Astrocyte of the spinal cord (primary cell): ENCODE data around the gene PTPRN2.

Experiments used
- DNase-seq: peaks from one replicate; pipeline ENCODE4 v3.0.0; 2011; ENCODE audit warnings: low read depth, low spot score
- H3K4me3 ChIP-seq: 2 replicates; pipeline ENCODE4 v1.5.1; 2011; ENCODE audit warnings: low read depth, mild to moderate bottlenecking, low read length, moderate library complexity
- in situ Hi-C: cut with HindIII; loops from 2 replicates; pipeline ENCODE4 v1.10.0; 2017; ENCODE audit warnings: low sequenced_read_pairs
- TF ChIP-seq, protein P1 (sequence below): IDR thresholded peaks from 2 replicates; pipeline ENCODE4 v1.5.1; 2012; ENCODE audit warnings: low read depth, mild to moderate bottlenecking, low read length, inconsistent platforms

Gene PTPRN2

DNA sequence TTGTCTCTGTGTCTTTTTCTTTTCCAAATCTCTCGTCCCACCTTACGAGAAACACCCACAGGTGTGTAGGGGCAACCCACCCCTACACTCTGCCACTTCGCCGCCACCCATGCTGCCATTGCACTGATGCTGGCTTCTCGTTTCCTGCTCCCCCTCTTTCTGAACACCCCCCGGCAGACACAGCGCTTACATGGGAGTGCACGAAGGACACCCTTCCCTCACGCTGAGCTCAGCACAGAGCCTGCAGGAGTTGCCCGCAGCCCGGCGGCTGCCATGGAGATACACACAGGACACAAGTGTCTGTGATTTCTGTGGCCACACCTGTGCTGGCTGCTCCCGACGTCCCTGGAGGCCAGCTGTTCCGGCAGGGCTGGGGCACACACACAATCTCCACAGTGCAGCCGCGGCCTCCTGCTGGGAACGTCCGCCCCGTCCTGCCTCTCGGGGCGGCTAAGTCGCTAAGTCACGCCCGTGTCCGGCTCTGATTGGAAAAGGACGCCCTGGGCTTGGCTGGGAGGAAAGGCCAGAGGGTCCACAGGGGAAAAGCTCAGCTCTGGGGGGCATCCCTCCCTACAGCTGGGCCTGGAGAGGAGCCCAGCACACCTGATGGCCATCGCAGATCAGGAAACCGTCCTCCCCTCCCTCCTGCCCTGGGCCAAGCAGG, 349.8 kb downstream of the PTPRN2 start:
- TF ChIP-seq, protein P1, sequence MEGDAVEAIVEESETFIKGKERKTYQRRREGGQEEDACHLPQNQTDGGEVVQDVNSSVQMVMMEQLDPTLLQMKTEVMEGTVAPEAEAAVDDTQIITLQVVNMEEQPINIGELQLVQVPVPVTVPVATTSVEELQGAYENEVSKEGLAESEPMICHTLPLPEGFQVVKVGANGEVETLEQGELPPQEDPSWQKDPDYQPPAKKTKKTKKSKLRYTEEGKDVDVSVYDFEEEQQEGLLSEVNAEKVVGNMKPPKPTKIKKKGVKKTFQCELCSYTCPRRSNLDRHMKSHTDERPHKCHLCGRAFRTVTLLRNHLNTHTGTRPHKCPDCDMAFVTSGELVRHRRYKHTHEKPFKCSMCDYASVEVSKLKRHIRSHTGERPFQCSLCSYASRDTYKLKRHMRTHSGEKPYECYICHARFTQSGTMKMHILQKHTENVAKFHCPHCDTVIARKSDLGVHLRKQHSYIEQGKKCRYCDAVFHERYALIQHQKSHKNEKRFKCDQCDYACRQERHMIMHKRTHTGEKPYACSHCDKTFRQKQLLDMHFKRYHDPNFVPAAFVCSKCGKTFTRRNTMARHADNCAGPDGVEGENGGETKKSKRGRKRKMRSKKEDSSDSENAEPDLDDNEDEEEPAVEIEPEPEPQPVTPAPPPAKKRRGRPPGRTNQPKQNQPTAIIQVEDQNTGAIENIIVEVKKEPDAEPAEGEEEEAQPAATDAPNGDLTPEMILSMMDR, result no peak
- no peak for DNase-seq
- no peak overlapping the region for H3K4me3 ChIP-seq
- in situ Hi-C loops, result no loop called here

DNA sequence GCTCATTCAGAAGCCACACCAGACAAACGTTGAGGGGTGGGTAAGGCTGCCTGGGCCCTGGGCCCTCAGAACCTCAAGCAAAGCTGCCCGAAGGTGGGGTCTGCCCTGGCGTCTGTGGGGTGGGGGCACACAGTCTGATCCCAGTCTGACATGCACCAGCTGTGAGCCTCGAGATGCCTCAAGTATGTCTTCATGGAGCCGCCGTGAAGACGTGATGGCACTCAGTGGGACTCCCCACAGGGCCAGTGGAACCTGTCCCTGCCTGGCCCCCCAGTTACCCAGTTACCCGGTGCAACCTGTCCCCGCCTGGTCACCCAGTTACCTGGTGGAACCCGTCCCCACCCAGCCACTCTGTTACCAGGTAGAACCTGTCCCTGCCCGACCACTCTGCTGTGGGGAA, 351.2 kb downstream of the PTPRN2 start:
- no peak overlapping the region for H3K4me3 ChIP-seq
- TF ChIP-seq, protein P1, result no peak
- in situ Hi-C loops, result no loop called here
- no peak for DNase-seq

DNA sequence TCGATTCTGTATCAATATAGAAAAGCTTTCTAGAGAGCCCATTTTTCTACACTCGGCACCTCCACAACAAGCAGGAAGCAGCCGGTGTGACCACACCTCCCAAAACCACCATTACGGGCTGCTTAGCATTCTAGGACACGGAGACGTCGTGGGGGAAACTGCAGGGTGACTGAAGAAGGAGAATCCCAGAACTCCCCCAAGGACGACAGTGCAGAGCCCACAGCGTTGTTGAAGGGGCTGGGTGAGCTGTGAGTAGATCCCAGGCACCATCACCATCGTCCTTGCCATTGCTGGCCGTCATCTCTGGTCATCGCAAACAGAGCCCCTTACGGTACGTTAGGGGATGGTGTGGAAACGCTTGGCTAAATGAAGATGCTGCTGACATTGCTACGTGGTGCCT, 351.8 kb downstream of the PTPRN2 start:
- TF ChIP-seq, protein P1, result no peak
- in situ Hi-C loops, result no loop called here
- no peak overlapping the region for H3K4me3 ChIP-seq
- no peak for DNase-seq

DNA sequence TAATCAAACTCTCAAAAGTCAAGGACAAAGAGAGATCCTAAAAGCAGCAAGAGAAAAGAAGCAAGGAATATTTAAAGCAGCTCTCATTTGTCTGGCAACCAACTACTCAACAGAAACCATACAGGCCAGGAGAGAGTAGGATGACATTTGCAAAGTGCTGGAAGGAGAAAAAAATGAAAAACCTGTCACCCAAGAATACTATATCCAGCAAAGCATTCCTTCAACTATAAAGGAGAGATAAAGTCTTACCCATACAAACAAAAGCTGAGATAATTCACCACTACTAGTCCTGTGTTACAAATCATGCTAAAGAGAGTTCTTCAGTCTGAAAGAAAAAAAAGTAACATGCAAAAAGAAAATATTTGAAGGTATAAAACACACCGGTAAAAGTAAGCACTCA, 357.7 kb downstream of the PTPRN2 start:
- in situ Hi-C loops, result no loop called here
- no peak overlapping the region for H3K4me3 ChIP-seq
- no peak for DNase-seq
- TF ChIP-seq, protein P1, result no peak

DNA sequence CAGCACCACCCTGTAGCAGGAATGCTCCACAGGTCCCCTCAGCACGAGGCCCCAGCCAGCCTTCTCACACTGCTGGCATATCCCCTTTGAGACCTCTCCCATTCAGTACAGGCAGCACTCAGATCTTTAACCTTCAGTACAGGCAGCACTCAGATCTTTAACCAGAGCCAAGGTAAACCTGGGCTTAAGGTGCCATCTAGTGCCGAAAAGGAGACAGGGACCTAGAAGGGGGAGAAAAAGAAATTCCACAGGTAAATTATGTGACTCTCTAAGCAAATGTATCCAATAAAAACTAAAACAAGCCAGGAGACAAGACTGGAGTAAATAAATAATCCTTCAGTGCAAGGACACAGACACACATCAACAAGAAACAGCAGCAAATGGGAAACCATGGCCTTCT, 358.6 kb downstream of the PTPRN2 start:
- H3K4me3 ChIP-seq, result no peak overlapping the region
- in situ Hi-C loops, result no loop called here
- TF ChIP-seq, protein P1, result no peak
- DNase-seq, result no peak

DNA sequence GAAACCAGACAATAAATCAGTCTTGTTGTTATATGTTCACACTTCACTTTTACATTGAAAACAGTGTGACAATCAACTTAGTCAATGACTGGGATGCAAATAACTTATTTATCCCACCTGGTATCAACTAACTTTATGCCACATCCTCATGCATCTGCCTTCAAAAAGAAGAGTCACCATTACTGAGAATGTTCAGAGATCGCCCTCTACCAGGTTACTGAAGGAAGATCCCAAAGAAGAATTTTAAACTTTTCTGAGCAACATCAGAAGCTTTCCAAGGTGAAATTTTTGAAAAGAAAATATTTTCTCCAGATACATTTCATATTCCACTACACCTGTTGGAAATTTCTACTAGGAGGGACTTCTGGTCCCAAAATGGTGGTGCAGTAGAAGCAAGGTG, 359.5 kb downstream of the PTPRN2 start:
- in situ Hi-C loops, result no loop called here
- TF ChIP-seq, protein P1, result no peak
- DNase-seq, result no peak
- H3K4me3 ChIP-seq, result no peak overlapping the region
